Fibroblast of lung (primary cell): ENCODE results near the gene SYT9.

ENCODE experiments used
- CTCF ChIP-seq, 2 donors: IDR thresholded peaks in 1 of 2; conservative IDR thresholded peaks in 1 of 2; 1 replicate in 1 of 2; 2 replicates in 1 of 2; pipeline ENCODE4 v1.5.1; 2011 to 2012; ENCODE audit warnings: low read length in 2 of 2, control low read depth in 1 of 2, inconsistent platforms in 1 of 2, low read depth in 1 of 2, mild to moderate bottlenecking in 1 of 2
- EZH2 ChIP-seq: IDR thresholded peaks from 2 replicates; pipeline ENCODE4 v1.5.1; 2012; ENCODE audit warnings: low read length, control low read depth, mild to moderate bottlenecking; ENCODE audit errors: missing control alignments

GRCh38 chr11:7219491-7219890, 32.2 kb upstream of the SYT9 start:
- no peak for TF ChIP-seq CTCF (conservative IDR thresholded peaks at IDR 0.05 in 1 of 2, IDR thresholded peaks at IDR 0.05 in 1 of 2; ENCODE audit: low read depth in 1 of 2, low read length in 2 of 2)
- no peak for TF ChIP-seq EZH2
